ENCODE measurements around the gene EYS. TPM values are rescaled to one million over a fixed set of nuclear protein-coding genes. Genes with fewer than 3 reads are reported as not detected.
A peak's percentile ranks its signal among the peaks of the same experiment; 100 is the strongest.

EYS gene
- total RNA-seq, 1 donor from 2014 or later, result not detected

GRCh38 chr6:65646544-65646943, 60.5 kb downstream of the EYS start:
- Histone ChIP-seq H3K27me3 (ENCODE audit: control insufficient read depth, insufficient read depth, low read length) (no peaks in the 10 kb centered on the region), H3K36me3 (ENCODE audit: control insufficient read depth, insufficient read depth, low read length) (no peaks in the 10 kb centered on the region), H3K4me3 (ENCODE audit: low read depth, low read length) (no peak overlapping the region)
- no peak for DNase-seq (ENCODE audit: low read depth)
- TF ChIP-seq CTCF (IDR thresholded peaks at IDR 0.05; ENCODE audit: insufficient read depth, low read length, poor library complexity, severe bottlenecking), result no peak

GRCh38 chr6:65642776-65643175, 64.2 kb downstream of the EYS start:
- DNase-seq (ENCODE audit: low read depth), result no peak
- TF ChIP-seq CTCF (IDR thresholded peaks at IDR 0.05; ENCODE audit: insufficient read depth, low read length, poor library complexity, severe bottlenecking), result no peak
- Histone ChIP-seq H3K4me3 (ENCODE audit: low read depth, low read length) (no peak overlapping the region), H3K36me3 (ENCODE audit: control insufficient read depth, insufficient read depth, low read length) (no peaks in the 10 kb centered on the region), H3K27me3 (ENCODE audit: control insufficient read depth, insufficient read depth, low read length) (no peaks in the 10 kb centered on the region)

DNA sequence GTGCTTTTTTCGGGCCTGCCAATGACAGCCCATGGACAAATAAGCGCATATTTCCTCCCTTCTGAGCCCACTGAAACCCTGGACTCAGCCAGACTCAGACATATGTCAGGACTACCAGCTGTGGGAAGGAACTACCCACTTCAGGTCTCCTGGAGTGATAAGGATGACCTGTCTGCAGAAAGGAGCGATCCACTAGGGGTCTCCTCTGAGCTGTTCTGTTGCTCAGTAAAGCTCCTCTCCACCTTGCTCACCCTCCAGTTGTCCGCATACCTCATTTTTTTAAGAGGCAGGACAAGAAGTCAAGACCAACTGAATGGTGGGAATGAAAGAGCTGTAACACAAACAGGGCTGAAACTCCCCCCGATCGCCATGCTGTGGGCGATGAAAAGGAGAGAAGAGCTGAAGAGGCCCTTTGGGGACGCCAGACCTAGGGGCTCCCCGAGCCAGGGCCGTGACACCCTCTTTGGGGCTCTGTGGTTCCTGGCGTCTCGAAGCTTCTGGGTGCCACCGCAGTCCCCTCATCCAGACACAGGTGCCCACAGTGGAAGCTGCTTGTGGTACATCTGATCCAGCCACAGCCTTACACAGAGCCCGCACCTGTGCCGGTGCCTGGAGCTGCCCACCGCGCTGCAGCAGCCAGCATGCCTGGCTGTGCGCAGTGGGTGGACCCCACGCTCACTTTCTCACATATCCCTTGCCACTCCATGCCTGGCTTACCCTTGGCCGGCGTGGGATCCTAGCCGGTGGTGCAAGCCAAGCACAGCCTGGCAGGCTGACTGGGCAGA, 68.8 kb downstream of the EYS start:
- Histone ChIP-seq H3K36me3 (ENCODE audit: control insufficient read depth, insufficient read depth, low read length) (no peaks in the 10 kb centered on the region), H3K27me3 (ENCODE audit: control insufficient read depth, insufficient read depth, low read length) (no peaks in the 10 kb centered on the region), H3K4me3 (ENCODE audit: low read depth, low read length) (no peak overlapping the region)
- DNase-seq (ENCODE audit: low read depth), result no peak
- TF ChIP-seq CTCF (IDR thresholded peaks at IDR 0.05; ENCODE audit: insufficient read depth, low read length, poor library complexity, severe bottlenecking), result peak; percentile 7

GRCh38 chr6:65637289-65638046, 69.6 kb downstream of the EYS start:
- no peaks in the 10 kb centered on the region for H3K36me3 ChIP-seq (ENCODE audit: control insufficient read depth, insufficient read depth, low read length)
- no peak for TF ChIP-seq CTCF (IDR thresholded peaks at IDR 0.05; ENCODE audit: insufficient read depth, low read length, poor library complexity, severe bottlenecking)

GRCh38 chr6:65633501-65633900, 73.5 kb downstream of the EYS start:
- Histone ChIP-seq H3K36me3 (ENCODE audit: control insufficient read depth, insufficient read depth, low read length) (no peaks in the 10 kb centered on the region), H3K4me3 (ENCODE audit: low read depth, low read length) (no peak overlapping the region), H3K27me3 (ENCODE audit: control insufficient read depth, insufficient read depth, low read length) (no peaks in the 10 kb centered on the region)
- TF ChIP-seq CTCF (IDR thresholded peaks at IDR 0.05; ENCODE audit: insufficient read depth, low read length, poor library complexity, severe bottlenecking), result no peak
- DNase-seq (ENCODE audit: low read depth), result no peak

More at GRCh38 chr6:65637289-65638046, 69.6 kb downstream of the EYS start:
- no peak for DNase-seq (ENCODE audit: low read depth)
- Histone ChIP-seq H3K27me3 (ENCODE audit: control insufficient read depth, insufficient read depth, low read length) (no peaks in the 10 kb centered on the region), H3K4me3 (ENCODE audit: low read depth, low read length) (no peak overlapping the region)

Data from kidney epithelial cell (primary cell).